Neural cell (in vitro differentiated cells): ENCODE data around the gene NXNL1.

Experiments used
- CTCF ChIP-seq: fragments of 450-650 bp; IDR thresholded peaks from 2 replicates; pipeline ENCODE4 v1.5.1; 2014; ENCODE audit warnings: antibody characterized with exemption, mild to moderate bottlenecking, moderate library complexity; ENCODE audit not compliant: poor library complexity, severe bottlenecking
- EZH2 ChIP-seq: fragments of 200-600, 300-800 bp; shearing (Covaris generic), sonication (generic); IDR thresholded peaks from 2 replicates; pipeline ENCODE4 v1.6.1; 2014; ENCODE audit warnings: antibody characterized with exemption, low read length, borderline replicate concordance, mild to moderate bottlenecking; ENCODE audit not compliant: insufficient read depth, poor library complexity, severe bottlenecking

GRCh38 chr19:17450264-17451075, 10.3 kb downstream of the NXNL1 start:
- no peak for TF ChIP-seq CTCF
- no peak for TF ChIP-seq EZH2
